Glutamatergic neuron (in vitro differentiated cells): ENCODE measurements around the gene CIT. TPM values are rescaled to one million over a fixed set of nuclear protein-coding genes. Genes with fewer than 3 reads are reported as not detected.
"Not testable (repeated sequence)": the region's sequence is repeated elsewhere in the genome, so short reads cannot be mapped to it uniquely, and the experiment has no call there.

Experiments
- DNase-seq: peaks from one replicate; pipeline ENCODE4 v3.0.0; 2022
- H3K27ac Mint-ChIP-seq: one replicate; pipeline ENCODE4 v1.8.0; 2020; ENCODE audit warnings: mild to moderate bottlenecking, mixed read lengths, inconsistent platforms; ENCODE audit not compliant: unreplicated experiment
- H3K27me3 Mint-ChIP-seq: one replicate; pipeline ENCODE4 v1.8.0; 2020; ENCODE audit warnings: mild to moderate bottlenecking, moderate library complexity, mixed read lengths, inconsistent platforms; ENCODE audit not compliant: unreplicated experiment
- H3K36me3 Mint-ChIP-seq: one replicate; pipeline ENCODE4 v1.8.0; 2020; ENCODE audit warnings: mild to moderate bottlenecking, mixed read lengths, inconsistent platforms; ENCODE audit not compliant: unreplicated experiment
- H3K4me1 Mint-ChIP-seq: one replicate; pipeline ENCODE4 v1.8.0; 2020; ENCODE audit warnings: mild to moderate bottlenecking, low read depth, mixed read lengths, inconsistent platforms; ENCODE audit not compliant: unreplicated experiment
- H3K4me3 Mint-ChIP-seq: one replicate; pipeline ENCODE4 v1.8.0; 2020; ENCODE audit warnings: mild to moderate bottlenecking, mixed read lengths, inconsistent platforms; ENCODE audit not compliant: unreplicated experiment
- H3K9me3 Mint-ChIP-seq: one replicate; pipeline ENCODE4 v1.8.0; 2020; ENCODE audit warnings: mild to moderate bottlenecking, moderate library complexity, mixed read lengths, inconsistent platforms; ENCODE audit not compliant: unreplicated experiment
- CTCF ChIP-seq: fragments of 200-600 bp; sonication (generic); IDR thresholded peaks from one replicate; pipeline ENCODE4 v1.5.0; 2021; ENCODE audit not compliant: partially characterized antibody, unreplicated experiment
- total RNA-seq: library from RNA; stranded (reverse); fragmentation: NEBNext Ultra II Directional; extraction: Animal tissue kit (Norgen Biotek cat#: 25700); gene quantifications from one replicate; pipeline ENCODE4 v1.2.1, GENCODE V29; 2021; ENCODE audit not compliant: unreplicated experiment

Gene CIT
- total RNA-seq, 1 donor from 2014 or later, result 20.8 TPM

DNA sequence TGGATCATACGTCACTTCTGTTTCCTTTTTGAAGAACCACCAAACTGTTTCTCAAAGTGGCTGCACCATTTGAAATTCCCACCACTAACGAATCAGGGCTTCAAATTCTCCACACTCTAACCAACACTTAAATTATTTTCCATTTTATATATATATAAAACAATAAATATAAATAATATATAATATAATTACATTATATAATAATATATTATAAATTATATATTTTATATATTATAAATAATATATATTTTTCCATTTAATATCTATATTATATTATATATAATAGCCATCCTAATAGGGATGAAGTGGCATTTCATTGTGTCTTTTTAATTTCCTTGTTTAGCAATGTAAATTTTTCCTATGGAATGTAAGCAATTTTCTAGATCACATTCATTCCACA lies 24.6 kb upstream of the CIT start:
- Mint-ChIP-seq H3K4me1 (peaks cover 3% of the 10 kb centered on the region), H3K36me3 (no peaks in the 10 kb centered on the region), H3K4me3 (no peak overlapping the region), H3K9me3 (no peaks in the 10 kb centered on the region), H3K27me3 (peaks cover 6% of the 10 kb centered on the region), H3K27ac (no peak overlapping the region)
- no peak for TF ChIP-seq CTCF
- no peak for DNase-seq

DNA sequence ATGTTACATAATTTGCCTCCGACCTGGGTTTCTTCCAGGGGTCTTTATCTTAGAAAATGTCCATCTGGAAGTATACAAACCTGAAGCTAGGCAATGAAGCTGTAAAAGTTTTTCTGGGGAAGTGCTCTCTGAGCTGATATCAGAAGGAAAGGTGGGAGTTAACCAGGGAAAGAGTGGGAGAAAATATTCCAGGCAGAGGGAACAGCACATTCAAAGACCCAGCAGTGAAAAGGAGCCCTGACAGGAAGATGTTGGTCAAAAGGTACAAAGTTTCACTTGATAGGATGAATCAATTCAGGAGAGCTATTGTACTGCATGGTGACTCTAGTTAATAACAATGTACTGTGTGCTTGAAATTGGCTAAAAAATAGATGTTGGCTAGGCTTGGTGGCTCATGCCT lies 17.8 kb upstream of the CIT start:
- no peak overlapping the region for H3K27ac Mint-ChIP-seq
- no peak overlapping the region for H3K4me3 Mint-ChIP-seq
- TF ChIP-seq CTCF, result no peak
- H3K27me3 Mint-ChIP-seq, result no peaks in the 10 kb centered on the region
- DNase-seq, result no peak
- H3K4me1 Mint-ChIP-seq, result no peaks in the 10 kb centered on the region
- H3K36me3 Mint-ChIP-seq, result no peaks in the 10 kb centered on the region
- H3K9me3 Mint-ChIP-seq, result no peaks in the 10 kb centered on the region

DNA sequence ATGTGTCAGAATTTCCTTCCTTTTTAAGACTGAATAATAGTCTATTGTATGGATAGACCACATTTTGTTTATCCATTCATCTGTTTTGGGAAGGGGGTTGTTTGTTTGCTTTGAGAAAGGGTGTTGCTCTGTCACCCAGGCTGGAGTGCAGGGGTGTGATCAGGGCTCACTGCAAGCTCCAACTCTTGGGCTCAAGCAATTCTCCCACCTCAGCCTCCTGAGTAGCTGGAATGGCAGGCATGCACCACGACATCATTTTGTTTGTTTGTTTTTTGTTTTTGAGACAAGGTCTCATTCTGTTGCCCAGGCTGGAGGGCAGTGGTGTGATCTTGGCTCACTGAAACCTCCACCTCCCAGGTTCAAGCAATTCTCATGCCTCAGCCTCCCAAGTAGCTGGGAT lies 15.5 kb upstream of the CIT start:
- not testable (repeated sequence) for H3K27me3 Mint-ChIP-seq, H3K36me3 Mint-ChIP-seq, DNase-seq, H3K4me3 Mint-ChIP-seq, H3K9me3 Mint-ChIP-seq, H3K27ac Mint-ChIP-seq, H3K4me1 Mint-ChIP-seq

- Mint-ChIP-seq H3K27ac (no peak overlapping the region), H3K27me3 (no peaks in the 10 kb centered on the region)
- TF ChIP-seq CTCF, result no peak
These were observed 8.4 kb upstream of the CIT start for GRCh38 chr12:119885549-119885948.

GRCh38 chr12:119883791-119884190 lies 6.7 kb upstream of the CIT start:
- H3K4me1 Mint-ChIP-seq, H3K27ac Mint-ChIP-seq: not testable (repeated sequence)

More at GRCh38 chr12:119885549-119885948, 8.4 kb upstream of the CIT start:
- no peaks in the 10 kb centered on the region for H3K36me3 Mint-ChIP-seq
- H3K4me3 Mint-ChIP-seq, result no peak overlapping the region
- H3K9me3 Mint-ChIP-seq, result no peaks in the 10 kb centered on the region
- H3K4me1 Mint-ChIP-seq, result no peaks in the 10 kb centered on the region
- DNase-seq, result no peak

GRCh38 chr12:119883237-119883636 lies 6.1 kb upstream of the CIT start:
- H3K36me3 Mint-ChIP-seq, result no peaks in the 10 kb centered on the region
- no peaks in the 10 kb centered on the region for H3K27me3 Mint-ChIP-seq
- no peak for DNase-seq
- H3K4me3 Mint-ChIP-seq, result no peak overlapping the region
- H3K9me3 Mint-ChIP-seq, result no peaks in the 10 kb centered on the region
- H3K4me1 Mint-ChIP-seq, result no peaks in the 10 kb centered on the region
- no peak overlapping the region for H3K27ac Mint-ChIP-seq
- no peak for TF ChIP-seq CTCF

More at GRCh38 chr12:119883791-119884190, 6.7 kb upstream of the CIT start:
- H3K9me3 Mint-ChIP-seq, H3K27me3 Mint-ChIP-seq, H3K4me3 Mint-ChIP-seq, DNase-seq, H3K36me3 Mint-ChIP-seq: not testable (repeated sequence)
